ENCODE results near the gene WDHD1. TPM values are rescaled to one million over a fixed set of nuclear protein-coding genes. Genes with fewer than 3 reads are reported as not detected.
"Not testable (repeated sequence)": the region's sequence is repeated elsewhere in the genome, so short reads cannot be mapped to it uniquely, and the experiment has no call there.

The WDHD1 gene
- total RNA-seq, 2 experiments from 2014 or later: 36.2 to 36.9 TPM

- Mint-ChIP-seq H3K4me1 (peaks cover 6% of the 10 kb centered on the region), H3K4me3 (no peak overlapping the region), H3K36me3 (ENCODE audit: low read depth) (peaks cover 42% of the 10 kb centered on the region), H3K27me3 (no peaks in the 10 kb centered on the region), H3K9me3 (no peaks in the 10 kb centered on the region), H3K27ac (no peak overlapping the region)
- no peak for DNase-seq
- POLR2A ChIA-PET: no interaction called here
- CTCF ChIA-PET: no interaction called here
Observed at GRCh38 chr14:55000381-55000780, 26.5 kb downstream of the WDHD1 start.

- Mint-ChIP-seq H3K4me1 (no peaks in the 10 kb centered on the region), H3K9me3 (no peaks in the 10 kb centered on the region), H3K27ac (no peak overlapping the region), H3K36me3 (ENCODE audit: low read depth) (peaks cover 48% of the 10 kb centered on the region), H3K27me3 (no peaks in the 10 kb centered on the region), H3K4me3 (no peak overlapping the region)
- CTCF ChIA-PET: no interaction called here
- DNase-seq: no peak
- POLR2A ChIA-PET: interaction anchor here (1.8 kb wide), 1 partner anchor 41 kb away, joined by 4 read pairs; the partner anchor contains the start of genes SOCS4 and WDHD1
Observed at GRCh38 chr14:54985156-54985555, 41.7 kb downstream of the WDHD1 start.

- CTCF ChIA-PET: interaction anchor here (0.6 to 1.4 kb wide), 3 partner anchors 78 to 126 kb away, joined by 3 to 9 read pairs (median 3); partner anchors contain the start of gene GCH1
- H3K9me3 Mint-ChIP-seq: no peaks in the 10 kb centered on the region
- no peak for DNase-seq
- H3K4me3 Mint-ChIP-seq: no peak overlapping the region
- H3K27ac Mint-ChIP-seq: no peak overlapping the region
- H3K36me3 Mint-ChIP-seq (ENCODE audit: low read depth): peaks cover 55% of the 10 kb centered on the region
- peaks cover 11% of the 10 kb centered on the region for H3K4me1 Mint-ChIP-seq
- no peaks in the 10 kb centered on the region for H3K27me3 Mint-ChIP-seq
- POLR2A ChIA-PET: no interaction called here
Observed at GRCh38 chr14:54981698-54982097, 45.2 kb downstream of the WDHD1 start.

GRCh38 chr14:54979039-54979438, 47.9 kb downstream of the WDHD1 start:
- Mint-ChIP-seq H3K4me1 (peaks cover 24% of the 10 kb centered on the region), H3K27me3 (no peaks in the 10 kb centered on the region), H3K4me3 (no peak overlapping the region), H3K27ac (peak overlapping the region; percentile 5), H3K9me3 (no peaks in the 10 kb centered on the region), H3K36me3 (ENCODE audit: low read depth) (peaks cover 48% of the 10 kb centered on the region)
- ChIA-PET CTCF (no interaction called here), POLR2A (interaction anchor here (1.0 kb wide), 1 partner anchor 76 kb away, joined by 3 read pairs; no protein-coding TSS in a partner anchor)
- DNase-seq: no peak

- no peak overlapping the region for H3K4me3 Mint-ChIP-seq
- H3K9me3 Mint-ChIP-seq: no peaks in the 10 kb centered on the region
- ChIA-PET POLR2A (interaction anchor here (0.7 kb wide), 1 partner anchor 95 kb away, joined by 3 read pairs; no protein-coding TSS in a partner anchor), CTCF (no interaction called here)
- H3K36me3 Mint-ChIP-seq (ENCODE audit: low read depth): peaks cover 47% of the 10 kb centered on the region
- peaks cover 24% of the 10 kb centered on the region for H3K4me1 Mint-ChIP-seq
- DNase-seq: no peak
- H3K27me3 Mint-ChIP-seq: no peaks in the 10 kb centered on the region
- H3K27ac Mint-ChIP-seq: no peak overlapping the region
Observed at GRCh38 chr14:54976316-54976715, 50.6 kb downstream of the WDHD1 start.

GRCh38 chr14:54975856-54976255, 51.0 kb downstream of the WDHD1 start:
- H3K36me3 Mint-ChIP-seq (ENCODE audit: low read depth): peaks cover 48% of the 10 kb centered on the region
- no peak overlapping the region for H3K4me3 Mint-ChIP-seq
- no peaks in the 10 kb centered on the region for H3K9me3 Mint-ChIP-seq
- H3K27me3 Mint-ChIP-seq: no peaks in the 10 kb centered on the region
- no peak overlapping the region for H3K27ac Mint-ChIP-seq
- CTCF ChIA-PET: no interaction called here
- H3K4me1 Mint-ChIP-seq: peaks cover 24% of the 10 kb centered on the region
- POLR2A ChIA-PET: interaction anchor here (1.3 kb wide), 1 partner anchor 51 kb away, joined by 6 read pairs; the partner anchor contains the start of genes SOCS4 and WDHD1
- DNase-seq: peak; percentile 21

GRCh38 chr14:54974788-54975414, 52.0 kb downstream of the WDHD1 start:
- Mint-ChIP-seq H3K36me3 (ENCODE audit: low read depth) (peaks cover 53% of the 10 kb centered on the region), H3K27ac (peak overlapping the region; percentile 38), H3K4me3 (no peak overlapping the region), H3K27me3 (no peaks in the 10 kb centered on the region), H3K4me1 (peaks cover 24% of the 10 kb centered on the region), H3K9me3 (no peaks in the 10 kb centered on the region)
- POLR2A ChIA-PET: interaction anchor here (1.3 kb wide), 1 partner anchor 52 kb away, joined by 6 read pairs; the partner anchor contains the start of genes SOCS4 and WDHD1
- no peak for DNase-seq
- CTCF ChIA-PET: interaction anchor here (1.3 kb wide), 1 partner anchor 9 kb away, joined by 4 read pairs; no protein-coding TSS in a partner anchor

- POLR2A ChIA-PET: no interaction called here
- H3K27me3 Mint-ChIP-seq: no peaks in the 10 kb centered on the region
- peaks cover 4% of the 10 kb centered on the region for H3K4me1 Mint-ChIP-seq
- CTCF ChIA-PET: no interaction called here
- no peak overlapping the region for H3K27ac Mint-ChIP-seq
- H3K9me3 Mint-ChIP-seq: no peaks in the 10 kb centered on the region
- no peak for DNase-seq
- H3K36me3 Mint-ChIP-seq (ENCODE audit: low read depth): peaks cover 55% of the 10 kb centered on the region
- no peak overlapping the region for H3K4me3 Mint-ChIP-seq
Observed at GRCh38 chr14:54967496-54967895, 59.4 kb downstream of the WDHD1 start.

- ChIA-PET POLR2A (no interaction called here), CTCF (no interaction called here)
- DNase-seq: no peak
- H3K4me1 Mint-ChIP-seq: no peaks in the 10 kb centered on the region
- no peak overlapping the region for H3K27ac Mint-ChIP-seq
- no peak overlapping the region for H3K4me3 Mint-ChIP-seq
- H3K9me3 Mint-ChIP-seq: no peaks in the 10 kb centered on the region
- peaks cover 67% of the 10 kb centered on the region for H3K36me3 Mint-ChIP-seq (ENCODE audit: low read depth)
- H3K27me3 Mint-ChIP-seq: no peaks in the 10 kb centered on the region
Observed at GRCh38 chr14:54955143-54955542, 71.8 kb downstream of the WDHD1 start.

GRCh38 chr14:54953609-54954008, 73.3 kb downstream of the WDHD1 start:
- POLR2A ChIA-PET, DNase-seq, H3K27ac Mint-ChIP-seq, CTCF ChIA-PET, H3K4me1 Mint-ChIP-seq, H3K27me3 Mint-ChIP-seq, H3K4me3 Mint-ChIP-seq, H3K9me3 Mint-ChIP-seq: not testable (repeated sequence)
- H3K36me3 Mint-ChIP-seq (ENCODE audit: low read depth): peaks cover 70% of the 10 kb centered on the region

- H3K9me3 Mint-ChIP-seq, POLR2A ChIA-PET, H3K4me3 Mint-ChIP-seq, H3K27me3 Mint-ChIP-seq, H3K27ac Mint-ChIP-seq, DNase-seq, H3K4me1 Mint-ChIP-seq, CTCF ChIA-PET: not testable (repeated sequence)
- H3K36me3 Mint-ChIP-seq (ENCODE audit: low read depth): peaks cover 72% of the 10 kb centered on the region
Observed at GRCh38 chr14:54952803-54953202, 74.1 kb downstream of the WDHD1 start.

- POLR2A ChIA-PET: interaction anchor here (0.7 kb wide), 1 partner anchor 44 kb away, joined by 3 read pairs; no protein-coding TSS in a partner anchor
Observed at GRCh38 chr14:54947230-54947629, 79.7 kb downstream of the WDHD1 start.

GRCh38 chr14:54946500-54946899, 80.4 kb downstream of the WDHD1 start:
- Mint-ChIP-seq H3K27me3 (no peaks in the 10 kb centered on the region), H3K4me1 (peaks cover 15% of the 10 kb centered on the region), H3K9me3 (peaks cover 3% of the 10 kb centered on the region), H3K4me3 (no peak overlapping the region), H3K36me3 (ENCODE audit: low read depth) (peaks cover 49% of the 10 kb centered on the region), H3K27ac (no peak overlapping the region)
- ChIA-PET CTCF (no interaction called here), POLR2A (no interaction called here)
- DNase-seq: no peak

More at GRCh38 chr14:54947230-54947629, 79.7 kb downstream of the WDHD1 start:
- CTCF ChIA-PET: no interaction called here
- H3K4me1 Mint-ChIP-seq: peaks cover 15% of the 10 kb centered on the region
- H3K27me3 Mint-ChIP-seq: no peaks in the 10 kb centered on the region
- H3K36me3 Mint-ChIP-seq (ENCODE audit: low read depth): peaks cover 51% of the 10 kb centered on the region
- no peak for DNase-seq
- no peak overlapping the region for H3K4me3 Mint-ChIP-seq
- peaks cover 3% of the 10 kb centered on the region for H3K9me3 Mint-ChIP-seq
- no peak overlapping the region for H3K27ac Mint-ChIP-seq
